SK-N-SH (cell line): ENCODE measurements around the gene COQ9. TPM values are rescaled to one million over a fixed set of nuclear protein-coding genes. Genes with fewer than 3 reads are reported as not detected.
A peak's percentile ranks its signal among the peaks of the same experiment; 100 is the strongest.

Experiments used
- CTCF ChIA-PET: fragments of 300-600, 350-600 bp; formaldehyde crosslinking; extraction: SDS; loops from one replicate; lab custom pipeline; 2021; lab: Yijun Ruan, JAX
- POLR2A ChIA-PET: fragments of 350-600 bp; sonication (Branson Sonifier 250); formaldehyde crosslinking; extraction: SDS; loops from one replicate; lab custom pipeline; 2020; ENCODE audit warnings: antibody characterized with exemption, inconsistent platforms; lab: Yijun Ruan, JAX
- DNase-seq: peaks from one replicate; pipeline ENCODE4 v3.0.0; 2012
- H2AFZ ChIP-seq: fragments of 200-600 bp; sonication (generic); 2 replicates; pipeline ENCODE4 v1.8.1; 2016; ENCODE audit warnings: antibody characterized with exemption, mild to moderate bottlenecking, low read depth
- H3F3A ChIP-seq: fragments of 200-600 bp; sonication (generic); replicated peaks from 2 replicates; pipeline ENCODE3; 2016; ENCODE audit warnings: antibody characterized with exemption, mild to moderate bottlenecking; ENCODE audit not compliant: insufficient read depth
- H3K27ac ChIP-seq, 2 experiments: fragments of 200-500 bp in 1 of 2; fragments of 200-600 bp in 1 of 2; sonication (Bioruptor generic) in 1 of 2; sonication (generic), shearing (Covaris generic) in 1 of 2; 2 replicates each; pipeline versions ENCODE4 v1.5.1 to v1.6.1; 2014 to 2016; ENCODE audit warnings: low read depth in 2 of 2, inconsistent platforms in 1 of 2, low read length in 1 of 2, mild to moderate bottlenecking in 1 of 2, mixed read lengths in 1 of 2
- H3K27me3 ChIP-seq: fragments of 200-600 bp; sonication (generic), shearing (Covaris generic); 2 replicates; pipeline ENCODE4 v1.6.1; 2016; ENCODE audit warnings: mixed run types; ENCODE audit not compliant: insufficient read depth
- H3K36me3 ChIP-seq, 2 experiments: fragments of 200-500 bp in 1 of 2; fragments of 200-600 bp in 1 of 2; sonication (Bioruptor generic) in 1 of 2; sonication (generic) in 1 of 2; replicated peaks in 1 of 2; 2 replicates each; pipeline versions ENCODE3 to v1.5.1; 2014 to 2016; ENCODE audit warnings: low read length in 1 of 2, mild to moderate bottlenecking in 1 of 2; ENCODE audit not compliant: insufficient read depth in 2 of 2, control insufficient read depth in 1 of 2
- H3K4me1 ChIP-seq, 2 experiments: fragments of 200-500 bp in 1 of 2; fragments of 200-600 bp in 1 of 2; sonication (Bioruptor generic) in 1 of 2; sonication (generic), shearing (Covaris generic) in 1 of 2; 2 replicates each; pipeline versions ENCODE4 v1.5.1 to v1.6.1; 2014 to 2016; ENCODE audit warnings: low read depth in 1 of 2, low read length in 1 of 2, mixed run types in 1 of 2; ENCODE audit not compliant: insufficient read depth in 2 of 2, control insufficient read depth in 1 of 2
- H3K4me2 ChIP-seq: fragments of 200-600 bp; sonication (generic), shearing (Covaris generic); 2 replicates; pipeline ENCODE4 v1.6.1; 2017; ENCODE audit warnings: mixed run types
- H3K4me3 ChIP-seq, 2 experiments: fragments of 200-500 bp in 1 of 2; fragments of 200-600 bp in 1 of 2; sonication (Bioruptor generic) in 1 of 2; sonication (generic), shearing (Covaris generic) in 1 of 2; 2 replicates each; pipeline versions ENCODE4 v1.5.1 to v1.8.1; 2014 to 2016; ENCODE audit warnings: low read depth in 2 of 2, inconsistent platforms in 1 of 2, low read length in 1 of 2, mild to moderate bottlenecking in 1 of 2, mixed read lengths in 1 of 2, moderate library complexity in 1 of 2
- H3K79me2 ChIP-seq: fragments of 200-600 bp; sonication (generic); 2 replicates; pipeline ENCODE4 v1.8.1; 2017; ENCODE audit warnings: mild to moderate bottlenecking; ENCODE audit not compliant: insufficient read depth
- H3K9ac ChIP-seq: fragments of 200-600 bp; sonication (generic); 2 replicates; pipeline ENCODE4 v1.6.1; 2017; ENCODE audit warnings: mixed run types
- H3K9me2 ChIP-seq: fragments of 200-600 bp; sonication (generic); 2 replicates; pipeline ENCODE4 v1.6.1; 2017; ENCODE audit warnings: mixed run types
- H3K9me3 ChIP-seq: fragments of 200-600 bp; sonication (generic); 2 replicates; pipeline ENCODE4 v1.6.1; 2017; ENCODE audit warnings: mixed run types, mild to moderate bottlenecking, moderate library complexity
- H4K20me1 ChIP-seq: fragments of 200-600 bp; sonication (generic); 2 replicates; pipeline ENCODE4 v1.6.1; 2017; ENCODE audit warnings: mild to moderate bottlenecking, mixed run types; ENCODE audit not compliant: insufficient read depth
- ELF1 ChIP-seq: IDR thresholded peaks from 2 replicates; pipeline ENCODE4 v1.4.0; 2012
- FOXJ3 ChIP-seq: sonication (generic); formaldehyde crosslinking; IDR thresholded peaks from 2 replicates; pipeline ENCODE4 v1.5.1; 2020; ENCODE audit warnings: mild to moderate bottlenecking, missing genetic modification reagents
- IRF3 ChIP-seq: fragments of 150-350 bp; IDR thresholded peaks from 2 replicates; pipeline ENCODE4 v1.6.1; 2016; ENCODE audit warnings: mild to moderate bottlenecking, low read depth, low read length
- JUND ChIP-seq: IDR thresholded peaks from 2 replicates; pipeline ENCODE4 v1.4.0; 2012
- MEF2A ChIP-seq: IDR thresholded peaks from 2 replicates; pipeline ENCODE4 v1.4.0; 2012; ENCODE audit warnings: low read depth, borderline replicate concordance
- NRF1 ChIP-seq: IDR thresholded peaks from 2 replicates; pipeline ENCODE4 v1.6.1; 2012; ENCODE audit warnings: low read depth, mild to moderate bottlenecking, low read length
- SIN3A ChIP-seq: IDR thresholded peaks from 2 replicates; pipeline ENCODE4 v1.6.1; 2012; ENCODE audit warnings: low read depth, mild to moderate bottlenecking, low read length, moderate library complexity, borderline replicate concordance
- SMC3 ChIP-seq: IDR thresholded peaks from 2 replicates; pipeline ENCODE4 v1.6.1; 2012; ENCODE audit warnings: low read depth, low read length, improper control_type of control experiment
- TEAD4 ChIP-seq: IDR thresholded peaks from 2 replicates; pipeline ENCODE4 v1.4.0; 2012; ENCODE audit warnings: mild to moderate bottlenecking, borderline replicate concordance; ENCODE audit not compliant: insufficient read depth
- USF1 ChIP-seq: IDR thresholded peaks from 2 replicates; pipeline ENCODE4 v1.4.0; 2012; ENCODE audit warnings: low read depth, borderline replicate concordance
- USF2 ChIP-seq: fragments of 150-350 bp; IDR thresholded peaks from 2 replicates; pipeline ENCODE4 v1.6.1; 2017; ENCODE audit warnings: antibody characterized with exemption, low read length, low read depth, borderline replicate concordance
- YY1 ChIP-seq: IDR thresholded peaks from 2 replicates; pipeline ENCODE4 v1.4.0; 2012; ENCODE audit warnings: low read depth, mild to moderate bottlenecking
- WGBS: methylation state at CpG from one replicate; pipeline ENCODE4 v1.1.6; 2017; ENCODE audit warnings: low lambda C conversion rate; 5-methylcytosine and 5-hydroxymethylcytosine counted together
- polyA plus RNA-seq, 3 experiments: library from polyadenylated mRNA; depleted of rRNA; stranded (reverse); fragments of >200 nt; gene quantifications; 2 replicates each; pipeline ENCODE4 v1.2.3, GENCODE V29; 2012

The COQ9 gene
- polyA plus RNA-seq, 1 of the 3 experiments (the other 2 are of a cell fraction), result 81.2 TPM

GRCh38 chr16:57484515-57485005 lies 37.3 kb downstream of the COQ9 start:
- H3K9me2 ChIP-seq, result no peaks in the 10 kb centered on the region
- no peak overlapping the region for H3K9ac ChIP-seq
- DNase-seq, result no peak
- peak overlapping the region; percentile 97; the same call in 1 of the 2 replicates for H3K4me2 ChIP-seq
- ChIA-PET CTCF (interaction anchor here (4.0 to 21.0 kb wide), 2 partner anchors 30 to 66 kb away, joined by 22 to 354 read pairs; no protein-coding TSS in a partner anchor), POLR2A (interaction anchor here (0.8 to 10.0 kb wide), 6 partner anchors 12 to 37 kb away, joined by 3 to 152 read pairs (median 10); partner anchors contain the start of genes CIAPIN1, COQ9 and POLR2C)
- no peak overlapping the region for H2AFZ ChIP-seq
- no peaks in the 10 kb centered on the region for H3K9me3 ChIP-seq
- TF ChIP-seq SIN3A (no peak), JUND (no peak), YY1 (no peak), TEAD4 (no peak), FOXJ3 (CRISPR knock-in tag) (no peak), ELF1 (no peak), USF2 (no peak), IRF3 (no peak), MEF2A (no peak), USF1 (no peak), SMC3 (no peak), NRF1 (no peak)
- H3K79me2 ChIP-seq, result no peaks in the 10 kb centered on the region; the same call in 1 of the 2 replicates
- H3F3A ChIP-seq, result peaks cover 5% of the 10 kb centered on the region
- H3K4me3 ChIP-seq, result peak overlapping the region in 1 of 2 experiments; percentile 83; a peak in 2 of 4 replicates
- H4K20me1 ChIP-seq, result no peaks in the 10 kb centered on the region
- no peaks in the 10 kb centered on the region for H3K36me3 ChIP-seq
- 84% methylated on average over 7 of the region's 8 CpGs for WGBS
- H3K4me1 ChIP-seq, result peaks cover 6 to 59% of the 10 kb centered on the region in 2 experiments; a peak in 3 of 4 replicates
- peak overlapping the region in 1 of 2 experiments; percentile 94; a peak in 2 of 4 replicates for H3K27ac ChIP-seq
- no peaks in the 10 kb centered on the region for H3K27me3 ChIP-seq
